ENCODE results near the gene DCAF6.

DNA sequence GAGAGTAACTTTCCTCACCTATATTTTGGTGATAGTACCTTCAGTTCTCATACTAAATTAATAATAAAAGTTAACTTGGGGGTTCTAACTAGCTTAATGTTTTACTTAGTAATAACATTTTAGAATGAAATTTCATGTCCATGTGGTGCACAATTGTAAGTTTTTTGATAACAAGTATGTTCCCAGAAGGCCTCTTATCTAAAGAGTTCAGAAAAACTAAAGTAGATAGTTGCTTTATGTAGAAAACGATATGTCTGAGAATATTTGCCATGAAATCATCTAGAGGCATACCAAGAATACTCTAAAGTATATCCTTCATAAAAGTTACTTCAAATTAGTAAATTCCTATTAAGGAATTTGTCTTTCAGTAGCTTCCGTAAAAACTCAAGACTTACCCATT lies 12.4 kb upstream of the DCAF6 start:
- TF ChIP-seq, protein P1, sequence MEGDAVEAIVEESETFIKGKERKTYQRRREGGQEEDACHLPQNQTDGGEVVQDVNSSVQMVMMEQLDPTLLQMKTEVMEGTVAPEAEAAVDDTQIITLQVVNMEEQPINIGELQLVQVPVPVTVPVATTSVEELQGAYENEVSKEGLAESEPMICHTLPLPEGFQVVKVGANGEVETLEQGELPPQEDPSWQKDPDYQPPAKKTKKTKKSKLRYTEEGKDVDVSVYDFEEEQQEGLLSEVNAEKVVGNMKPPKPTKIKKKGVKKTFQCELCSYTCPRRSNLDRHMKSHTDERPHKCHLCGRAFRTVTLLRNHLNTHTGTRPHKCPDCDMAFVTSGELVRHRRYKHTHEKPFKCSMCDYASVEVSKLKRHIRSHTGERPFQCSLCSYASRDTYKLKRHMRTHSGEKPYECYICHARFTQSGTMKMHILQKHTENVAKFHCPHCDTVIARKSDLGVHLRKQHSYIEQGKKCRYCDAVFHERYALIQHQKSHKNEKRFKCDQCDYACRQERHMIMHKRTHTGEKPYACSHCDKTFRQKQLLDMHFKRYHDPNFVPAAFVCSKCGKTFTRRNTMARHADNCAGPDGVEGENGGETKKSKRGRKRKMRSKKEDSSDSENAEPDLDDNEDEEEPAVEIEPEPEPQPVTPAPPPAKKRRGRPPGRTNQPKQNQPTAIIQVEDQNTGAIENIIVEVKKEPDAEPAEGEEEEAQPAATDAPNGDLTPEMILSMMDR (IDR thresholded peaks at IDR 0.05), result no peak
- no peak for TF ChIP-seq POLR2A (IDR thresholded peaks at IDR 0.05)
